IPS-18a (cell line): ENCODE results near the gene FAM219A.
"Not testable (repeated sequence)": the region's sequence is repeated elsewhere in the genome, so short reads cannot be mapped to it uniquely, and the experiment has no call there.

Experiments used
- H3K27ac ChIP-seq: one replicate; pipeline ENCODE4 v1.5.1; 2013; ENCODE audit warnings: low read length
- H3K27me3 ChIP-seq: one replicate; pipeline ENCODE4 v1.6.1; 2013; ENCODE audit warnings: mild to moderate bottlenecking, low read length; ENCODE audit not compliant: control insufficient read depth, insufficient read depth
- H3K36me3 ChIP-seq: one replicate; pipeline ENCODE4 v1.6.1; 2013; ENCODE audit warnings: low read depth, low read length; ENCODE audit not compliant: control insufficient read depth
- H3K4me1 ChIP-seq: one replicate; pipeline ENCODE4 v1.6.1; 2013; ENCODE audit warnings: low read depth, low read length; ENCODE audit not compliant: control insufficient read depth
- H3K4me3 ChIP-seq: one replicate; pipeline ENCODE4 v1.5.1; 2013; ENCODE audit warnings: low read length
- H3K9ac ChIP-seq: one replicate; pipeline ENCODE4 v1.6.1; 2013; ENCODE audit warnings: mild to moderate bottlenecking, low read length, moderate library complexity
- H3K9me3 ChIP-seq: one replicate; pipeline ENCODE4 v1.6.1; 2013; ENCODE audit warnings: low read depth, low read length; ENCODE audit not compliant: control insufficient read depth

Gene FAM219A

GRCh38 chr9:34499076-34499475 lies 40.7 kb upstream of the FAM219A start:
- no peaks in the 10 kb centered on the region for H3K9me3 ChIP-seq
- no peak overlapping the region for H3K4me3 ChIP-seq
- H3K36me3 ChIP-seq = no peaks in the 10 kb centered on the region
- no peaks in the 10 kb centered on the region for H3K4me1 ChIP-seq
- H3K27me3 ChIP-seq = no peaks in the 10 kb centered on the region
- no peak overlapping the region for H3K9ac ChIP-seq
- no peak overlapping the region for H3K27ac ChIP-seq

- no peak overlapping the region for H3K27ac ChIP-seq
- no peaks in the 10 kb centered on the region for H3K9me3 ChIP-seq
- H3K27me3 ChIP-seq = no peaks in the 10 kb centered on the region
- H3K4me1 ChIP-seq = no peaks in the 10 kb centered on the region
- H3K9ac ChIP-seq = no peak overlapping the region
- H3K4me3 ChIP-seq = no peak overlapping the region
- H3K36me3 ChIP-seq = no peaks in the 10 kb centered on the region
Observed at GRCh38 chr9:34498553-34498952, 40.2 kb upstream of the FAM219A start.

DNA sequence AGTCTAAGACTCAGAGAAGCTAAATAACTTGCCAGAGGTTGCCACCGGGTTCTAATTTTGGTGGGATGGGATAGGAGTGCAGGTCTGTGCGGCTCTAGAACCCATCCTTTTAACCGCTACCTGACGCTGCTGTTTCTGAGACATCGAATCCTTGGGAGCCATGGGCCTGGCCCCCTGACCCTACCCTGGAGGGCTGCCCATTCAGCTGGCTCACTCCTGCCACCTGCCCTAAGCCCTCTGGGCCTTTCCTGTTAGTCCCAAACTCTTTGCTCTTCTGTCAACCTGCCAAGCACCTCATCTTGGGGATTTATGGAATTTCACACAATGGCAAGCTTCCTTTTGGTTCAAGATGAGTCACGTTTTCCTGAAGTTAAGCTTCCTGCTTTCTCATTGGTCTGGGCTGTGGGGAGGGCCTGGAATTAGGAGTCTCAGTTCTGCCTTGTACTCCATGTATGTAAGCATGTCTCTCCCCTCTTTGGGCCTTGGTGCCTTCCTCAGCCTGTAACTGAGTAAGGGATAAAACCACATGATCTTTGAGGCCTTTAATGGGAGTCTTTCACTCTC lies 37.9 kb upstream of the FAM219A start:
- no peaks in the 10 kb centered on the region for H3K9me3 ChIP-seq
- H3K9ac ChIP-seq = no peak overlapping the region
- H3K27me3 ChIP-seq = no peaks in the 10 kb centered on the region
- H3K4me3 ChIP-seq = no peak overlapping the region
- H3K4me1 ChIP-seq = no peaks in the 10 kb centered on the region
- no peaks in the 10 kb centered on the region for H3K36me3 ChIP-seq
- H3K27ac ChIP-seq = no peak overlapping the region

GRCh38 chr9:34493972-34494535 lies 35.7 kb upstream of the FAM219A start:
- Histone ChIP-seq H3K27ac (no peak overlapping the region), H3K4me1 (no peaks in the 10 kb centered on the region), H3K9ac (no peak overlapping the region), H3K4me3 (no peak overlapping the region), H3K36me3 (no peaks in the 10 kb centered on the region), H3K9me3 (no peaks in the 10 kb centered on the region), H3K27me3 (no peaks in the 10 kb centered on the region)

DNA sequence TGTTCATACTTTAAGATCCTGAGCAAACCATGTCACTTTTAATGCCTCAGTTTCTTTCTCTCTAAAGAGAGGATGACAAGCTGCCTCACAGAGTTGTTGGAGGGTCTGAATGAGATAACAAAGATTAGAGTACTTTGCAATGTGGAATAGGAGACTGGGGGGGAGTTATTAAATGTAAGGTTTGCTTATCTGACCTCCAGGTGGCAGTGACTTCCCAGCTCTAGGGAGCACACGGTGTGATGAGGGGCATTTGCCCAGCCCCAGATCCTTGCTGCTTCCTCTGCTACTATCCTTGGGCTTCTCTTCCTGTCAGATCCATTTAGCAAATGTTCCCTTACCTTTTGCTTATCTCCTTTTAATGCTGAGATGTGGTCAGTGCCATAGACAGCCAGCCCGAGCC lies 33.7 kb upstream of the FAM219A start:
- no peak overlapping the region for H3K4me3 ChIP-seq
- no peaks in the 10 kb centered on the region for H3K36me3 ChIP-seq
- no peaks in the 10 kb centered on the region for H3K27me3 ChIP-seq
- H3K27ac ChIP-seq = no peak overlapping the region
- no peak overlapping the region for H3K9ac ChIP-seq
- H3K9me3 ChIP-seq = no peaks in the 10 kb centered on the region
- H3K4me1 ChIP-seq = no peaks in the 10 kb centered on the region

- Histone ChIP-seq H3K4me1 (no peaks in the 10 kb centered on the region), H3K27me3 (no peaks in the 10 kb centered on the region), H3K9ac (no peak overlapping the region), H3K4me3 (no peak overlapping the region), H3K36me3 (no peaks in the 10 kb centered on the region), H3K27ac (no peak overlapping the region), H3K9me3 (no peaks in the 10 kb centered on the region)
Observed at GRCh38 chr9:34491596-34491995, 33.2 kb upstream of the FAM219A start.

GRCh38 chr9:34490760-34491159 lies 32.4 kb upstream of the FAM219A start:
- H3K36me3 ChIP-seq = no peaks in the 10 kb centered on the region
- no peaks in the 10 kb centered on the region for H3K4me1 ChIP-seq
- H3K4me3 ChIP-seq = no peak overlapping the region
- H3K9ac ChIP-seq = no peak overlapping the region
- H3K27me3 ChIP-seq = no peaks in the 10 kb centered on the region
- no peaks in the 10 kb centered on the region for H3K9me3 ChIP-seq
- H3K27ac ChIP-seq = no peak overlapping the region

- H3K27me3 ChIP-seq = no peaks in the 10 kb centered on the region
- H3K27ac ChIP-seq = no peak overlapping the region
- H3K4me3 ChIP-seq = no peak overlapping the region
- no peaks in the 10 kb centered on the region for H3K36me3 ChIP-seq
- no peaks in the 10 kb centered on the region for H3K9me3 ChIP-seq
- no peaks in the 10 kb centered on the region for H3K4me1 ChIP-seq
- H3K9ac ChIP-seq = no peak overlapping the region
Observed at GRCh38 chr9:34490360-34490759, 32.0 kb upstream of the FAM219A start.

- H3K27ac ChIP-seq = no peak overlapping the region
- H3K9me3 ChIP-seq = no peaks in the 10 kb centered on the region
- H3K36me3 ChIP-seq = no peaks in the 10 kb centered on the region
- no peak overlapping the region for H3K9ac ChIP-seq
- H3K27me3 ChIP-seq = no peaks in the 10 kb centered on the region
- no peaks in the 10 kb centered on the region for H3K4me1 ChIP-seq
- no peak overlapping the region for H3K4me3 ChIP-seq
Observed at GRCh38 chr9:34486572-34486971, 28.2 kb upstream of the FAM219A start.

GRCh38 chr9:34485822-34486221 lies 27.5 kb upstream of the FAM219A start:
- no peaks in the 10 kb centered on the region for H3K9me3 ChIP-seq
- H3K4me3 ChIP-seq = no peak overlapping the region
- no peak overlapping the region for H3K27ac ChIP-seq
- H3K27me3 ChIP-seq = no peaks in the 10 kb centered on the region
- no peaks in the 10 kb centered on the region for H3K36me3 ChIP-seq
- no peak overlapping the region for H3K9ac ChIP-seq
- no peaks in the 10 kb centered on the region for H3K4me1 ChIP-seq

- no peak overlapping the region for H3K27ac ChIP-seq
- H3K9ac ChIP-seq = no peak overlapping the region
- H3K36me3 ChIP-seq = no peaks in the 10 kb centered on the region
- no peaks in the 10 kb centered on the region for H3K9me3 ChIP-seq
- no peaks in the 10 kb centered on the region for H3K27me3 ChIP-seq
- no peak overlapping the region for H3K4me3 ChIP-seq
- H3K4me1 ChIP-seq = no peaks in the 10 kb centered on the region
Observed at GRCh38 chr9:34484678-34485077, 26.3 kb upstream of the FAM219A start.

DNA sequence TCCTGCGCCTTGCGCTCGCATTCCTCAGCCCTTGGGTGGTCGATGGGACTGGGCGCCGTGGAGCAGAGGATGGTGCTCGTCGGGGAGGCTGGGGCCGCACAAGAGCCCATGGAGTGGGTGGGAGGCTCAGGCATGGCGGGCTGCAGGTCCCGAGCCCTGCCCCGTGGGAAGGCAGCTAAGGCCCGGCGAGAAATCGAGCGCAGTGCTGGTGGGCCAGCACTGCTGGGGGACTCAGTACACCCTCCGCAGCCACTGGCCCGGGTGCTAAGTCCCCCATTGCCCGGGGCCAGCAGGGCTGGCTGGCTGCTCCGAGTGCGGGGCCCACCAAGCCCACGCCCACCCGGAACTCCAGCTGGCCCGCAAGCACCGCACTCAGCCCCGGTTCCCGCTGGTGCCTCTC lies 24.4 kb upstream of the FAM219A start:
- not testable (repeated sequence) for H3K27ac ChIP-seq, H3K9me3 ChIP-seq, H3K4me3 ChIP-seq, H3K36me3 ChIP-seq, H3K27me3 ChIP-seq, H3K4me1 ChIP-seq, H3K9ac ChIP-seq
